ENCODE results near the gene PLK5. TPM values are rescaled to one million over a fixed set of nuclear protein-coding genes. Genes with fewer than 3 reads are reported as not detected.

The PLK5 gene
- total RNA-seq, 1 donor from 2014 or later, result not detected

- Histone ChIP-seq H3K27me3 (ENCODE audit: control insufficient read depth, insufficient read depth, low read length) (peaks cover 49% of the 10 kb centered on the region), H3K36me3 (ENCODE audit: control insufficient read depth, insufficient read depth, low read length) (no peaks in the 10 kb centered on the region), H3K4me3 (ENCODE audit: low read depth, low read length) (no peak overlapping the region)
- DNase-seq (ENCODE audit: low read depth), result no peak
- TF ChIP-seq, protein P1, sequence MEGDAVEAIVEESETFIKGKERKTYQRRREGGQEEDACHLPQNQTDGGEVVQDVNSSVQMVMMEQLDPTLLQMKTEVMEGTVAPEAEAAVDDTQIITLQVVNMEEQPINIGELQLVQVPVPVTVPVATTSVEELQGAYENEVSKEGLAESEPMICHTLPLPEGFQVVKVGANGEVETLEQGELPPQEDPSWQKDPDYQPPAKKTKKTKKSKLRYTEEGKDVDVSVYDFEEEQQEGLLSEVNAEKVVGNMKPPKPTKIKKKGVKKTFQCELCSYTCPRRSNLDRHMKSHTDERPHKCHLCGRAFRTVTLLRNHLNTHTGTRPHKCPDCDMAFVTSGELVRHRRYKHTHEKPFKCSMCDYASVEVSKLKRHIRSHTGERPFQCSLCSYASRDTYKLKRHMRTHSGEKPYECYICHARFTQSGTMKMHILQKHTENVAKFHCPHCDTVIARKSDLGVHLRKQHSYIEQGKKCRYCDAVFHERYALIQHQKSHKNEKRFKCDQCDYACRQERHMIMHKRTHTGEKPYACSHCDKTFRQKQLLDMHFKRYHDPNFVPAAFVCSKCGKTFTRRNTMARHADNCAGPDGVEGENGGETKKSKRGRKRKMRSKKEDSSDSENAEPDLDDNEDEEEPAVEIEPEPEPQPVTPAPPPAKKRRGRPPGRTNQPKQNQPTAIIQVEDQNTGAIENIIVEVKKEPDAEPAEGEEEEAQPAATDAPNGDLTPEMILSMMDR (IDR thresholded peaks at IDR 0.05; ENCODE audit: insufficient read depth, low read length, poor library complexity, severe bottlenecking), result no peak
These were observed 1.8 kb upstream of the PLK5 start for GRCh38 chr19:1522061-1522460.

DNA sequence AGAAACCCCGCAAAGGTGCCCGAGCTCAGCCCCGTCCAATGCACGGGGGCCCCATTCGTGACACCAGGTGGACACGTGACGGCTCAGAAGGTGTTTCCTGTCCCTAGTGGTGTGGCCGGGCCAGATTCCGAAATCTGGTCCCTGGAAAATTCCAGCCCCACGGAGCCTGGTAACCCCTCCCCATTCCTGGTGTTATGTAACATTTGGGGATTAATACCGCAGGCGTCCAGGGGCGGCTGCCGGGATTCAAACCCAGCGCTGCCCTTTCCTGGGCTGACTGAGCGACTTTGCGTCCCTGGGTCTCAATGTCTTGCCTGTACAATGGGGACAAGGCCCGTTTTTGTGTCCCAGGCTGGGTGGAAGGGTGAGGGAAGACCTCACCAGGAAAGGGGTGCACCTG is 1.0 kb upstream of the PLK5 start:
- no peak overlapping the region for H3K4me3 ChIP-seq (ENCODE audit: low read depth, low read length)
- no peaks in the 10 kb centered on the region for H3K36me3 ChIP-seq (ENCODE audit: control insufficient read depth, insufficient read depth, low read length)
- H3K27me3 ChIP-seq (ENCODE audit: control insufficient read depth, insufficient read depth, low read length), result peaks cover 51% of the 10 kb centered on the region
- TF ChIP-seq, protein P1 (IDR thresholded peaks at IDR 0.05; ENCODE audit: insufficient read depth, low read length, poor library complexity, severe bottlenecking), result no peak
- DNase-seq (ENCODE audit: low read depth), result no peak

- TF ChIP-seq, protein P1 (IDR thresholded peaks at IDR 0.05; ENCODE audit: insufficient read depth, low read length, poor library complexity, severe bottlenecking), result no peak
- DNase-seq (ENCODE audit: low read depth), result no peak
- peaks cover 52% of the 10 kb centered on the region for H3K27me3 ChIP-seq (ENCODE audit: control insufficient read depth, insufficient read depth, low read length)
- H3K36me3 ChIP-seq (ENCODE audit: control insufficient read depth, insufficient read depth, low read length), result no peaks in the 10 kb centered on the region
- no peak overlapping the region for H3K4me3 ChIP-seq (ENCODE audit: low read depth, low read length)
These were observed 552 bp downstream of the PLK5 start for GRCh38 chr19:1524287-1524971.

DNA sequence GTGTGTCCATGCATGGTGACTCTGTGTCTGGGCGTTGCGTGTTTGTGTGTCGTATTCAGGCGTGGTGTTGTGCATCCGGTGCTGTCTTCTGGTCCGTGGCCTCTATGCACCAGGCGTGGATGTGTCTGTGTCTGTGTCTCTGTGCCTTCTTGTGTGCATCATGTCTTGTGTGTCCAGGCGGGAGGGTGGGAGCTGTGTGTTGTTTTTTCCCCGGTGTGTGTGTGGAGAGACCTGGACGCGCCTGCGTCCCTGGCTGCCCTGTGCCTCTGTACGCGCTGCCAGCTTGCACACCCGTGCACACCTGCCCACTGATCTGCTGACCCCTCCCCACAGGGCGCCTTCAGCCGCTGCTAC is 1.1 kb downstream of the PLK5 start:
- DNase-seq (ENCODE audit: low read depth), result no peak
- TF ChIP-seq, protein P1 (IDR thresholded peaks at IDR 0.05; ENCODE audit: insufficient read depth, low read length, poor library complexity, severe bottlenecking), result no peak
- peaks cover 53% of the 10 kb centered on the region for H3K27me3 ChIP-seq (ENCODE audit: control insufficient read depth, insufficient read depth, low read length)
- H3K36me3 ChIP-seq (ENCODE audit: control insufficient read depth, insufficient read depth, low read length), result no peaks in the 10 kb centered on the region
- no peak overlapping the region for H3K4me3 ChIP-seq (ENCODE audit: low read depth, low read length)

GRCh38 chr19:1525343-1525742 is 1.5 kb downstream of the PLK5 start:
- H3K27me3 ChIP-seq (ENCODE audit: control insufficient read depth, insufficient read depth, low read length), result peaks cover 52% of the 10 kb centered on the region
- DNase-seq (ENCODE audit: low read depth), result no peak
- TF ChIP-seq, protein P1 (IDR thresholded peaks at IDR 0.05; ENCODE audit: insufficient read depth, low read length, poor library complexity, severe bottlenecking), result no peak
- H3K4me3 ChIP-seq (ENCODE audit: low read depth, low read length), result no peak overlapping the region
- H3K36me3 ChIP-seq (ENCODE audit: control insufficient read depth, insufficient read depth, low read length), result no peaks in the 10 kb centered on the region
